Lower leg skin (tissue), 3 donors: ENCODE measurements around the gene APEH.

Experiments used
- POLR2A ChIP-seq, 2 donors: fragments of 450-650 bp; IDR thresholded peaks; one replicate each; pipeline ENCODE4 v1.6.1; 2016 to 2017; ENCODE audit warnings: antibody characterized with exemption in 2 of 2, mild to moderate bottlenecking in 1 of 2, moderate library complexity in 1 of 2
- TF ChIP-seq, protein P1 (sequence below), 3 donors: fragments of 450-650 bp; IDR thresholded peaks; one replicate each; pipeline ENCODE4 v1.5.1; 2016; ENCODE audit warnings: antibody characterized with exemption in 3 of 3, mild to moderate bottlenecking in 3 of 3, moderate library complexity in 2 of 3

DNA sequence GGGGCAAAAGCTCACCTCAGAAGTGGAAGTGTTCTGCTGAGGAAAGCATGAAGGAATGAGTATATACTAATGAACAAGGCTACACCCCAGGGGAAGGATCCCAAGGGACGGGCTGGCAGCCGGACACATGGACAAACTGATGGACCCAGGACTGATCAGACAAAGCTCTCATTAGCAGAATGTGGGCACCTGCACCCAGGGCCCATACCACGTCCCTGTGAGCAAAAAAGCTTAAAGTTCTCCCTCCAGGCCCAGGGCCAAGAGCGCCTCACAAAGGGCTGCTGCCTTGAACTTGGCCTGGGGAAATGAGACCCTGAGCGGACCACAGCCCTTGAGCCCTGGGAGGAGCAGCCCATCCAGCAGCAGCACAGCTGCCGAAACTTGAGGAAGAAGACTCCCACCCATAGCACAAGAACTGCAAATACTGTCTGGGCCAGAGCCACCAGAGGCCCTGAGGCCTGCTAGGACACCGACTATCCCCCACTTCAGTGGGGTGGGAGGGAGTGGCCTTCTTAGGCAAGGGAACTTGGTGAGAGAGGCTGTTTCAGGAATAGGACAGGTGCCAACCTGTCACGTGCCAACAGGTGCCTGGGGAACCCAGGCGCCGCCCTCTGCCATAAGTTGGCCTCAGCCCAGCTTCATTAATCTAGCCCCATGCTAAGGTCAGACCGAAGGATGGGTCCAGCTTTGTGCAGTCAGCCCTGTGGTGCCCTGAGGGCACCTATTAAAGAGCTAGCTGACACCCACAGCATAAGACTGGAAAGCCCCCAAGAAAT, 51.9 kb downstream of the APEH start:
- TF ChIP-seq, protein P1, sequence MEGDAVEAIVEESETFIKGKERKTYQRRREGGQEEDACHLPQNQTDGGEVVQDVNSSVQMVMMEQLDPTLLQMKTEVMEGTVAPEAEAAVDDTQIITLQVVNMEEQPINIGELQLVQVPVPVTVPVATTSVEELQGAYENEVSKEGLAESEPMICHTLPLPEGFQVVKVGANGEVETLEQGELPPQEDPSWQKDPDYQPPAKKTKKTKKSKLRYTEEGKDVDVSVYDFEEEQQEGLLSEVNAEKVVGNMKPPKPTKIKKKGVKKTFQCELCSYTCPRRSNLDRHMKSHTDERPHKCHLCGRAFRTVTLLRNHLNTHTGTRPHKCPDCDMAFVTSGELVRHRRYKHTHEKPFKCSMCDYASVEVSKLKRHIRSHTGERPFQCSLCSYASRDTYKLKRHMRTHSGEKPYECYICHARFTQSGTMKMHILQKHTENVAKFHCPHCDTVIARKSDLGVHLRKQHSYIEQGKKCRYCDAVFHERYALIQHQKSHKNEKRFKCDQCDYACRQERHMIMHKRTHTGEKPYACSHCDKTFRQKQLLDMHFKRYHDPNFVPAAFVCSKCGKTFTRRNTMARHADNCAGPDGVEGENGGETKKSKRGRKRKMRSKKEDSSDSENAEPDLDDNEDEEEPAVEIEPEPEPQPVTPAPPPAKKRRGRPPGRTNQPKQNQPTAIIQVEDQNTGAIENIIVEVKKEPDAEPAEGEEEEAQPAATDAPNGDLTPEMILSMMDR (IDR thresholded peaks at IDR 0.05), result no peak
- TF ChIP-seq POLR2A (IDR thresholded peaks at IDR 0.05), result no peak
